ENCODE measurements around the gene HMGCLL1. TPM values are rescaled to one million over a fixed set of nuclear protein-coding genes. Genes with fewer than 3 reads are reported as not detected.

HMGCLL1 gene
- total RNA-seq, 1 donor from 2014 or later: 6.3 TPM

GRCh38 chr6:55395871-55396270 lies 183.1 kb downstream of the HMGCLL1 start:
- no peak overlapping the region for H3K4me3 Mint-ChIP-seq (ENCODE audit: unreplicated experiment)
- DNase-seq: no peak
- H3K4me1 Mint-ChIP-seq (ENCODE audit: low read depth, unreplicated experiment): no peaks in the 10 kb centered on the region
- TF ChIP-seq CTCF (IDR thresholded peaks at IDR 0.05; ENCODE audit: partially characterized antibody, unreplicated experiment): no peak
- H3K27ac Mint-ChIP-seq (ENCODE audit: unreplicated experiment): no peak overlapping the region
- H3K9me3 Mint-ChIP-seq (ENCODE audit: unreplicated experiment): no peaks in the 10 kb centered on the region
- no peaks in the 10 kb centered on the region for H3K27me3 Mint-ChIP-seq (ENCODE audit: unreplicated experiment)
- H3K36me3 Mint-ChIP-seq (ENCODE audit: unreplicated experiment): no peaks in the 10 kb centered on the region

DNA sequence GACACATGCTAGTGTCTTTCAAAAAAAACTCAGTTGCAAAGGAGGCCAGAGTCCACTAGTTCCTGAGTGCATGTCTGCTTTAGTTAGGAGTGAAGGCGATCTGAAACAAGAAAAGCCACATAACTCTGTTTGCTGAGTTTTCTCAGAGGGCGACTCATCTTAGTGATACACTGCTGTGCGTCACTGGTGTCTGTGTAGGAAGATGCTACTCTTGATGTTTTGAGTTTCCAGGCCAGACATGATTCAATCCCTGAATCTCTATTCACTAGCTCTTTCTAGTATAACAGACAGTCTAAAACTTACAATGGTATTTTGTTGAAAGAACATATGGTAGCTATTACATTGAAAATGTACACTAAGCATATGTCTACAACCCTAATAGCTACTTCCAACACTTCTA lies 190.8 kb downstream of the HMGCLL1 start:
- no peak for DNase-seq
- Mint-ChIP-seq H3K27ac (ENCODE audit: unreplicated experiment) (no peak overlapping the region), H3K27me3 (ENCODE audit: unreplicated experiment) (no peaks in the 10 kb centered on the region), H3K9me3 (ENCODE audit: unreplicated experiment) (no peaks in the 10 kb centered on the region), H3K36me3 (ENCODE audit: unreplicated experiment) (no peaks in the 10 kb centered on the region), H3K4me1 (ENCODE audit: low read depth, unreplicated experiment) (no peaks in the 10 kb centered on the region), H3K4me3 (ENCODE audit: unreplicated experiment) (no peak overlapping the region)
- TF ChIP-seq CTCF (IDR thresholded peaks at IDR 0.05; ENCODE audit: partially characterized antibody, unreplicated experiment): no peak

Measured in glutamatergic neuron (in vitro differentiated cells).